ENCODE data around the gene EXD2. TPM values are rescaled to one million over a fixed set of nuclear protein-coding genes. Genes with fewer than 3 reads are reported as not detected.
A peak's percentile ranks its signal among the peaks of the same experiment; 100 is the strongest.

Gene EXD2
- total RNA-seq, 3 donors from 2014 or later = 20.9 to 28.6 (median 27.2) TPM

GRCh38 chr14:69260190-69260860 lies 69.0 kb downstream of the EXD2 start:
- intact Hi-C loops (cut with DNase I, micrococcal nuclease) = no loop called here
- Histone ChIP-seq H3K36me3 (ENCODE audit: low read depth) (no peaks in the 10 kb centered on the region), H3K4me3 (no peak overlapping the region), H3K9me3 (no peaks in the 10 kb centered on the region), H3K4me1 (ENCODE audit: low read depth) (peaks cover 24% of the 10 kb centered on the region)
- DNase-seq (no peak), ATAC-seq (peak; percentile 25)
- TF ChIP-seq CTCF (IDR thresholded peaks at IDR 0.05) = no peak

GRCh38 chr14:69260861-69261564 lies 69.7 kb downstream of the EXD2 start:
- peaks cover 24% of the 10 kb centered on the region for H3K4me1 ChIP-seq (ENCODE audit: low read depth)
- ATAC-seq (peak; percentile 75), DNase-seq (peak in 2 of 3 donors; percentile 38 to 64)
- intact Hi-C loops (cut with DNase I, micrococcal nuclease) = no loop called here
- no peaks in the 10 kb centered on the region for H3K36me3 ChIP-seq (ENCODE audit: low read depth)
- no peak overlapping the region for H3K4me3 ChIP-seq
- H3K9me3 ChIP-seq = no peaks in the 10 kb centered on the region
- TF ChIP-seq CTCF (IDR thresholded peaks at IDR 0.05) = peak; percentile 70

- no peaks in the 10 kb centered on the region for H3K36me3 ChIP-seq (ENCODE audit: low read depth)
- intact Hi-C loops (cut with DNase I, micrococcal nuclease) = no loop called here
- no peak overlapping the region for H3K4me3 ChIP-seq
- TF ChIP-seq CTCF (IDR thresholded peaks at IDR 0.05) = no peak
- ATAC-seq (peak; percentile 34), DNase-seq (no peak)
- H3K9me3 ChIP-seq = no peaks in the 10 kb centered on the region
- H3K4me1 ChIP-seq (ENCODE audit: low read depth) = peaks cover 24% of the 10 kb centered on the region
Observed at GRCh38 chr14:69261761-69262331, 70.5 kb downstream of the EXD2 start.

GRCh38 chr14:69262516-69262915 lies 71.2 kb downstream of the EXD2 start:
- no peak for DNase-seq
- no peaks in the 10 kb centered on the region for H3K9me3 ChIP-seq
- no peak for ATAC-seq
- no peak for TF ChIP-seq CTCF (IDR thresholded peaks at IDR 0.05)
- H3K4me1 ChIP-seq (ENCODE audit: low read depth) = peaks cover 24% of the 10 kb centered on the region
- intact Hi-C loops (cut with DNase I, micrococcal nuclease) = no loop called here
- no peaks in the 10 kb centered on the region for H3K36me3 ChIP-seq (ENCODE audit: low read depth)
- H3K4me3 ChIP-seq = no peak overlapping the region

GRCh38 chr14:69263364-69263763 lies 72.1 kb downstream of the EXD2 start:
- Histone ChIP-seq H3K4me1 (ENCODE audit: low read depth) (peaks cover 24% of the 10 kb centered on the region), H3K4me3 (no peak overlapping the region), H3K36me3 (ENCODE audit: low read depth) (no peaks in the 10 kb centered on the region), H3K9me3 (no peaks in the 10 kb centered on the region)
- peak; percentile 9 for ATAC-seq
- peak in 2 of 3 donors; percentile 21 to 46 for DNase-seq
- no peak for TF ChIP-seq CTCF (IDR thresholded peaks at IDR 0.05)
- intact Hi-C loops (cut with DNase I, micrococcal nuclease) = no loop called here

All from mucosa of descending colon (tissue), 3 donors.